ENCODE results near the gene FTO. TPM values are rescaled to one million over a fixed set of nuclear protein-coding genes. Genes with fewer than 3 reads are reported as not detected.

The FTO gene
- total RNA-seq, 1 experiment from 2014 or later, result 57.4 TPM

- no peak for TF ChIP-seq E2F5 (CRISPR knock-in tag; IDR thresholded peaks at IDR 0.05)
- TF ChIP-seq ZNF121 (CRISPR knock-in tag; IDR thresholded peaks at IDR 0.05), result no peak
- TF ChIP-seq ZBTB43 (CRISPR knock-in tag; IDR thresholded peaks at IDR 0.05), result no peak
- TF ChIP-seq FOXJ3 (CRISPR knock-in tag; IDR thresholded peaks at IDR 0.05; ENCODE audit: borderline replicate concordance), result no peak
- no peak for TF ChIP-seq ZNF263 (CRISPR knock-in tag; IDR thresholded peaks at IDR 0.05; ENCODE audit: low read depth)
- TF ChIP-seq AFF4 (CRISPR knock-in tag; IDR thresholded peaks at IDR 0.05; ENCODE audit: borderline replicate concordance), result no peak
- no peak for TF ChIP-seq NFYB (CRISPR knock-in tag; conservative IDR thresholded peaks at IDR 0.05; ENCODE audit: low read depth)
- no peak for TF ChIP-seq CREB1 (CRISPR knock-in tag; IDR thresholded peaks at IDR 0.05)
- no peak for TF ChIP-seq ETV6 (CRISPR knock-in tag; IDR thresholded peaks at IDR 0.05)
- no peak for TF ChIP-seq RELA (CRISPR knock-in tag; IDR thresholded peaks at IDR 0.05; ENCODE audit: borderline replicate concordance)
- TF ChIP-seq TEAD1 (CRISPR knock-in tag; IDR thresholded peaks at IDR 0.05), result no peak
- TF ChIP-seq PREB (CRISPR knock-in tag; IDR thresholded peaks at IDR 0.05; ENCODE audit: borderline replicate concordance), result no peak
Measured at GRCh38 chr16:53704445-53704813, 473 bp downstream of the FTO start (continued).

- POLR2A ChIA-PET, result no interaction called here
- peaks cover 14% of the 10 kb centered on the region for H3K4me1 Mint-ChIP-seq
- TF ChIP-seq ESRRA (CRISPR knock-in tag; IDR thresholded peaks at IDR 0.05; ENCODE audit: borderline replicate concordance) (no peak), ZNF416 (CRISPR knock-in tag; IDR thresholded peaks at IDR 0.05) (no peak), CTCF (IDR thresholded peaks at IDR 0.05) (no peak), PRDM15 (CRISPR knock-in tag; IDR thresholded peaks at IDR 0.05) (no peak), ZNF219 (CRISPR knock-in tag; IDR thresholded peaks at IDR 0.05; ENCODE audit: borderline replicate concordance) (no peak), RELA (CRISPR knock-in tag; IDR thresholded peaks at IDR 0.05; ENCODE audit: borderline replicate concordance) (no peak), MYBL2 (CRISPR knock-in tag; IDR thresholded peaks at IDR 0.05) (no peak), ZNF317 (CRISPR knock-in tag; IDR thresholded peaks at IDR 0.05; ENCODE audit: borderline replicate concordance, low read depth) (no peak), AFF4 (CRISPR knock-in tag; IDR thresholded peaks at IDR 0.05; ENCODE audit: borderline replicate concordance) (no peak)
Measured at GRCh38 chr16:53707671-53708070, 3.7 kb downstream of the FTO start.

More at GRCh38 chr16:53707671-53708070, 3.7 kb downstream of the FTO start:
- DNase-seq (ENCODE audit: low spot score) (no peak), ATAC-seq (no peak)
- CTCF ChIA-PET, result no interaction called here
- no peaks in the 10 kb centered on the region for H3K36me3 Mint-ChIP-seq
- no peak overlapping the region for H3K27ac Mint-ChIP-seq
- H3K9me3 Mint-ChIP-seq, result no peaks in the 10 kb centered on the region
- no peaks in the 10 kb centered on the region for H3K27me3 Mint-ChIP-seq (ENCODE audit: low read depth)
- H3K4me3 Mint-ChIP-seq, result no peak overlapping the region
